GM18508 (cell line): ENCODE data around the gene PTPRA.
"Not testable (repeated sequence)": the region's sequence is repeated elsewhere in the genome, so short reads cannot be mapped to it uniquely, and the experiment has no call there.

Experiments used
- ATAC-seq: cut with Tn5 transposase; IDR thresholded peaks from one replicate; pipeline ENCODE4 v1.9.1; 2021; ENCODE audit warnings: moderate number of reproducible peaks; ENCODE audit not compliant: insufficient read depth, unreplicated experiment

The PTPRA gene

DNA sequence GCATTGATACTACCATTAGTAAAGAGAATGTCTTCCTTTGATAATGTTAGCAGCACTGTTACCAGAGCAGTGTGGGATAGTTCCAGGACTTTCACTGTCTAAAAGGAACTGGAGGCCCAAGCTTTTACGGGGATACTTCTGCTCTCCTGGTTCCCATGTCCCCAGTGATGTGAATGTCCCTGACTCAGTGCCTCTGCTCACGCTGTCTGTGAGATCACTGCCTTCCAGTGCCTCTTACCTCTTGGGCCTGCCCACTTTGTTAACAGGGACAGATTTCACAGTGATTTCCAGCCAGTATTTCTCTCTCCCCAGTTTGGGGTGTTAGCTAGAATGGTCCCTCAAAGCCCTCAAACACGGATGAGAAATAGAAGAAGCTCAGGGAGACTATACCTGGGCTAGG, 14.4 kb downstream of the PTPRA start:
- no peak for ATAC-seq

DNA sequence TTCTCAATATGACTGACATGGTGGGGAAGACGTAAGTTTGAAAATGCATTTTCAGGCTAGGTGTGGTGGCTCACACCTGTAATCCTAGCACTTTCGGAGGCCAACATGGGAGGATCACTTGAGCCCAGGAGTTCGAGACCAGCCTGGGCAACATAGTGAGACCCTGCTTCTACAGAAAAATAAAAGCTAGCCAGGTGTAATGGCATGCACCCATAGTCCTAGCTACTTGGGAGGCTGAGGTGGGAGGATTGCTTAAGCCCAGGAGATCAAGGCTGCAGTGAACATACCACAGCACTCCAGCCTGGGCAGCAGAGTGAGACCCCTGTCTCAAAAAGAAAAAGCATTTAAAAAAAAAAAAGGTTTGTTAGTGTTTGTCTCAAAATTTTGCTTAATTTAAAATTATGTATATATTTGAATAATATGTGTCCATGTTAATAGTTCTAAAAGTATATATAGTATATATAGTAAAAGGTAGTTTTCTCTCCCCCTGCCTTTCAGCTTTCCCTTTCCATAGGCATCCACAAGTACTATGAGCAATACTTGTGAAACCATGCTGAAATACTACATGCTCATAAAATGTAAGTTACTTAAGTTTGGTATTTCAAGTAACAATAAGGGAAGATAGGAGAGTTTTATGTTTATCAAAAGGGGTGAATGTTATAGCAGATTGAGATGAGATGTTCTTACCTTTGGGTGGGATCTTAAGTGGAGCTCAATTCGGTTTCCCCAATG, 15.1 kb downstream of the PTPRA start:
- no peak for ATAC-seq

GRCh38 chr20:2889209-2889608, 15.9 kb downstream of the PTPRA start:
- no peak for ATAC-seq

- no peak for ATAC-seq
These were observed 16.5 kb downstream of the PTPRA start for GRCh38 chr20:2889797-2890196.

- ATAC-seq, result no peak
These were observed 17.5 kb downstream of the PTPRA start for GRCh38 chr20:2890742-2891141.

- no peak for ATAC-seq
These were observed 18.1 kb downstream of the PTPRA start for GRCh38 chr20:2891343-2891742.

DNA sequence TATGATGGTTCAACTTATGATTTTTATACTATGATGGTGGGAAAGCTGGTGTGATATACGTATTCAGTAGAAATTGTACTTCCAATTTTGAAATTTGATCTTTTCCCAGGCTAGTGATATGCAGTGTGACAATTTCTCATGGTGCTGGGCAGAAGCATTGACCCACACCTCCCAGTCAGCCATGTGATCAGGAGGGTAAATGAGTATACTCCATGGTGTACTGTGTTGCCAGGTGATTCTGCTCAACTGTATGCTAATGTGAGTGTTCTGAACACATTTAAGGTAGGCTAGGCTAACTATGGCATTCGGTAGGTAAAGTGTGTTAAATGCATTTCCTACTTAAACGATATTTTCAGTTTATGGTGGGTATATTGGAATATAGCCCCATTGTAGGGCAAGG, 19.1 kb downstream of the PTPRA start:
- no peak for ATAC-seq

DNA sequence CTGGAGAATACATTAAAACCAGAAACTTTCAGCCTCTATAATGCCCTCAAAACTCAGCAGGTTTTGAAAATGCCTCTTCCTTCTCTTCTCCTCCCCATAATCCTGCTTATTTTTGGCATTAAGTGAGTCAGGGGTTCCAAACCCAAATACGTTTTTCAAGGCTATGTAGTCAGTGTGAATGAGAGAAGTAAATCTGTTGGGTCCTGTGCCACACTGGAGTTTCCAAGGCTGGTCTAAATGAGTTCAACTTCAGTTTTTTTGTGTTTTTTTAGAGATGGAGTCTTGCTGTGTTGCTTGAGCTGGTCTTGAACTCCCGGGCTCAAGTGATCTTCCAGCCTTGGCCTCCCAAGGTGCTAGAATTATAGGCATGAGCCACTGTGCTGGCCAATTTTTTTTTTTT, 20.9 kb downstream of the PTPRA start:
- ATAC-seq, result no peak

GRCh38 chr20:2895154-2895553, 21.9 kb downstream of the PTPRA start:
- not testable (repeated sequence) for ATAC-seq

DNA sequence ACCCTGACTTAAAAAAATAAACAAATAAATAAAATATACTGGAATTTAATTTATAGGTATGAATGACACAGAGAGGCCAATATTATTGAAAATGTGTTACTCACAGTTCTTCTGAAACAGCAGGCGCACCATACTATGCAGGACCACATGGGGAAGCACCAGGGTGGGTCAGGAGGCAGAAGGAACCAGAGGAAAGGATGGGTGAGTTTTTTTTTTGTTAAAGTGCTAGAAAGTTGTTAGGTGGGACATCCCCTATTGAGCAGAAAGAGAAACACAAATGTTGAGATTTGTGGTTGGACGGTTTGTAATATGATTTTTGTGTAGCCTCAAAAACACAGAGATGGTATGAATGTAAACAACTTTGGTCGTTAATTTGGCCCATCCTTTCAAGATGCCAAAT, 26.0 kb downstream of the PTPRA start:
- no peak for ATAC-seq

DNA sequence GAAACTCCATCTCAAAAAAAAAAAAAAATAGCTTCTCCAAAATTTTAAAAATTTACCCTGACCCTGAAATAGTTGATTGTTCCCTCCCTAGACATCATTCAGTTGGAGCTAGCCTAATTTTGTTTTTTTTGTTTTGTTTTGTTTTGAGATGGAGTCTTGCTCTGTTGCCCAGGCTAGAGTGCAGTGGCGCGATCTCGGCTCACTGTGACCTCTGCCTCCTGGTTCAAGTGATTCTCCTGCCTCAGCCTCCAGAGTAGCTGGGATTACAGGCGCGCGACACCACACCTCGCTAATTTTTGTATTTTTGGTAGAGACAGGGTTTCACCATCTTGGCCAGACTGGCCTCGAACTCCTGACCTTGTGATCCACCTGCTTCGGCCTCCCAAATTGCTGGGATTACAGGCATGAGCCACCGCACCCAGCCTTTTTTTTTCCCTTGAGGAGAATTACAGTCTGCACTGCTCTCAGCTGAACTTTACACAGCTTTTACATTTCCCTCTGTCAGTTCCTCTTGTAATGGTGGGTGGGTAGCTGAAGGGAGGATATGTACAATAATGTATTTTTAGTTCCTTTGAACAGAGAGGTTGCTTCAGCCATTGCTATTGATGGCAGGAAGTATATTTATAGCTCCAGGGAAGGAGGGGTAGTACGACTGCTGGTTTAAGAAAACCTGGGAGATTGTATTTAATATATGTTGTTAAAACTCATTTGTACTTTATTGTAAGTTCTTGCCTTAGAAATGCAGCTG, 27.7 kb downstream of the PTPRA start:
- no peak for ATAC-seq

DNA sequence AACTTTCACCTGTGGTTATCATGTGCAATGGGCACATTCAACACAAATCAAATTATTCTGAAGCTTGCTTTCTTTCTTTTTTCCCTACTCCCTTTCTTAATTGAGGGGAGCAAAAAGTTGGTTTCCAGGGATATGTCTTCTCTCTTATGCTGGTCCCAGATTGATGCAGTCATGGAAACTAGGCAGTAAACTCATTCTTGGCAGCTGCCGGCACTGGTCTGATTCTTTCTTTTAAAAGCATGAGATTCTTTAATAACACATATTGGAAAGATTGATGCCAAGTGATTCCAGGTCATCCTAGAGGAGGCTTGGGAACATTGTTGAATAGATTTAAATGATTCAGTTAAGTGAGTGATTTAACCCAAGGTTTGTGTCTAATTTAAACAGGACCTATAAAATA, 29.0 kb downstream of the PTPRA start:
- no peak for ATAC-seq

DNA sequence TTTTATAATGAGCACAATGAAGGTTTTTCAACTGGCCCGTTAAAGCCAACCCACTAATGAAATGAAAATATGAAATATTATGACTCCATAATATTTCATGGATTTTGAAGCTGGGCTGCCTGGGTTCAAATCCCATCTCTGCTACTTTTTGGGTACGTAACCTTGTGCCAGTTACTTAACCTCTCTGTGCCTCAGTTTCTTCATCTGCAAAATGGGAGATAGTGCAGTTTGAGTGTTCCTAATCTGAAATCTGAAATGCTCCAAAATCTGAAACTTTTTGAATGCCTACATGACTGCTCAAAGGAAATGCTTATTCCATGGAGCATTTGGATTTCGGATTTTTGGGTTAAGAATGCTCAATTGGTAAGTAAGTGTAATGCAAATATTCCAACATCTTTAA, 29.5 kb downstream of the PTPRA start:
- ATAC-seq, result no peak

- no peak for ATAC-seq
These were observed 30.4 kb downstream of the PTPRA start for GRCh38 chr20:2903686-2904085.

- ATAC-seq, result no peak
These were observed 34.2 kb downstream of the PTPRA start for GRCh38 chr20:2907519-2907918.

DNA sequence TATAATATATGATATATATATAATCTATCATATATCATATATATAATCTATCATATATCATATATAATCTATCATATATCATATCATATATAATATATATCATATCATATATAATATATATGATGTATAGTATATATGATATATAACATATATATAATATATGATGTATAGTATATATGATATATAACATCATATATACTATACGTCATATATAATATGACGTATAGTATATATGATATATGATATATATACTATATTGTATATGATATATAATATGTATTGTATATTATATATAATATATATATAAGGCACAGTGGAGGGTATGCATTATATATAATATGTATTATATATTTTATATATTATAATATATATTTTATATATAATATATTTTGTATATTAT, 36.7 kb downstream of the PTPRA start:
- no peak for ATAC-seq

- no peak for ATAC-seq
These were observed 37.9 kb downstream of the PTPRA start for GRCh38 chr20:2911200-2911599.

GRCh38 chr20:2914160-2914559, 40.9 kb downstream of the PTPRA start:
- ATAC-seq, result no peak

GRCh38 chr20:2917266-2917665, 44.0 kb downstream of the PTPRA start:
- ATAC-seq, result no peak

DNA sequence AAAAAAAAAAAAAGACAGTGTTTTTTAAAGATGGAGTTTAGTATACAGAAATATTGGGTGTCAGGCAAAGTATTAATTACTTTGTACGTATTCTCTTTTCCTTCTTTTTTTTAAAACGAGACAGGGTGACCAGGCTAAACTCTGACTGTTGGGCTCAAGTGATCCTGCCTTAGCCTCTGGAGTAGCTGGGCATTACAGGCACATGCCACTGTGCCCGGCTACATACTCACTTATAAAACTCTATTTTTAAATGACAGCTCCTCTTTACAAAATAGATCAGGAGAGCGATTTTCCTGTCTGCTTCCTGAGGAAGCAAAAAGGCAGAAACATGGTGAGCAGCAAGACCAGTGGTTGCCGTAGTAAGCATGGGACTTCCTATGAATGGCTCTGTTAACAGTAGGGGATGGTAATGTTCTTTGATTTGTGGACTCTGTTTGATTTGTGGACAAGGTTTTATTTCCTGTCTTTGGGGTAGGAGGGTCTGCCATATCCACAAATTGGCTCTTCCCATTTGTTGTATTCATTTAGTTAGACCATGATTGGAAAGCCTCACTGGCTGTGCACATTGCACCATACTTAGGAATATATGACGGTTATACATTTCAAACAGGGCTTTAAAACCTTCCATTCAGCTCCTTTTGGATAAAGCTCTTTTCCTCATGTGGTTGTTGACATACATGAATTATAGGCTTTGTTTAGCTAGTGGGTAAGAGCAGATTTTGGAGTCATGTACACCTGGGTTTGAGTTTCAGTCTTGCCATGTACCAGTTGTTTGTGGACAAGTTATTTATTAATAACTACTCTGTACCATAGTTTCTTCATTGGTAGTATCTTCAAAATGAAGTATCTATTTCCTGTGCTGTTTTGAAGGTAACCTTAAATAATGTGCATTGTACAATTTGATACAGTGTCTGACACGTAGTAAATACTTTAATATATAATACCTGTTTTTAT, 45.1 kb downstream of the PTPRA start:
- ATAC-seq, result no peak
